Measurements from ENCODE around the gene RHOT1. TPM values are rescaled to one million over a fixed set of nuclear protein-coding genes. Genes with fewer than 3 reads are reported as not detected.
A peak's percentile ranks its signal among the peaks of the same experiment; 100 is the strongest.

RHOT1 gene

GRCh38 chr17:32271844-32272243 lies 129.5 kb downstream of the RHOT1 start:
- Histone ChIP-seq H3K79me1 (replicated peaks; ENCODE audit: low read length, poor library complexity, severe bottlenecking) (no peaks in the 10 kb centered on the region), H2BK12ac (ENCODE audit: low read length in 2 of 2) (no peak overlapping the region), H3K4me2 (ENCODE audit: low read length, poor library complexity, severe bottlenecking) (no peak overlapping the region), H4K8ac (ENCODE audit: low read length) (no peak overlapping the region), H3K27ac (ENCODE audit: low read length, poor library complexity, severe bottlenecking) (no peak overlapping the region), H3K36me3 (ENCODE audit: control insufficient read depth in 1 of 2, insufficient read depth in 2 of 2, low read depth in 1 of 2, low read length in 2 of 2) (no peaks in the 10 kb centered on the region), H3K4me1 (ENCODE audit: control insufficient read depth, insufficient read depth, low read depth, low read length) (peaks cover 17% of the 10 kb centered on the region), H3K4me3 (ENCODE audit: insufficient read depth in 1 of 2, low read depth in 1 of 2, low read length in 2 of 2) (no peak overlapping the region), H3K9me3 (ENCODE audit: control insufficient read depth, low read length) (no peaks in the 10 kb centered on the region), H2AFZ (ENCODE audit: low read depth, low read length) (no peak overlapping the region), H4K91ac (ENCODE audit: low read length) (no peak overlapping the region), H3K4ac (ENCODE audit: low read depth in 1 of 2, low read length in 2 of 2) (no peak overlapping the region), H2BK5ac (ENCODE audit: low read depth, low read length, poor library complexity, severe bottlenecking) (no peak overlapping the region), H3K27me3 (ENCODE audit: control insufficient read depth in 1 of 2, insufficient read depth in 1 of 2, low read length in 2 of 2) (peaks cover 51 to 55% of the 10 kb centered on the region in 2 experiments), H3K14ac (ENCODE audit: low read length in 2 of 2) (no peak overlapping the region), H2BK120ac (ENCODE audit: low read depth, low read length) (no peak overlapping the region), H3K18ac (ENCODE audit: low read depth in 1 of 2, low read length in 2 of 2) (no peak overlapping the region), H2AK5ac (ENCODE audit: low read length, severe bottlenecking) (no peak overlapping the region), H2BK15ac (ENCODE audit: low read depth, poor library complexity, severe bottlenecking) (no peak overlapping the region), H3K9ac (ENCODE audit: low read length) (no peak overlapping the region), H3K23ac (ENCODE audit: low read length in 2 of 2) (no peak overlapping the region)
- DNase-seq = no peak
- 90% methylated on average over 8 of the region's 8 CpGs for WGBS

GRCh38 chr17:32274101-32274500 lies 131.8 kb downstream of the RHOT1 start:
- no peaks in the 10 kb centered on the region for H3K79me1 ChIP-seq (replicated peaks; ENCODE audit: low read length, poor library complexity, severe bottlenecking)
- H3K4me2 ChIP-seq (ENCODE audit: low read length, poor library complexity, severe bottlenecking) = no peak overlapping the region
- H2BK120ac ChIP-seq (ENCODE audit: low read depth, low read length) = no peak overlapping the region
- H3K27me3 ChIP-seq (ENCODE audit: control insufficient read depth in 1 of 2, insufficient read depth in 1 of 2, low read length in 2 of 2) = peaks cover 35 to 40% of the 10 kb centered on the region in 2 experiments
- no peak overlapping the region for H3K18ac ChIP-seq (ENCODE audit: low read depth in 1 of 2, low read length in 2 of 2)
- H3K23ac ChIP-seq (ENCODE audit: low read length in 2 of 2) = no peak overlapping the region
- H3K4me3 ChIP-seq (ENCODE audit: insufficient read depth in 1 of 2, low read depth in 1 of 2, low read length in 2 of 2) = no peak overlapping the region
- H2BK5ac ChIP-seq (ENCODE audit: low read depth, low read length, poor library complexity, severe bottlenecking) = no peak overlapping the region
- H4K8ac ChIP-seq (ENCODE audit: low read length) = no peak overlapping the region
- H2AFZ ChIP-seq (ENCODE audit: low read depth, low read length) = no peak overlapping the region
- no peak overlapping the region for H2BK12ac ChIP-seq (ENCODE audit: low read length in 2 of 2)
- H3K27ac ChIP-seq (ENCODE audit: low read length, poor library complexity, severe bottlenecking) = no peak overlapping the region
- DNase-seq = no peak
- H2AK5ac ChIP-seq (ENCODE audit: low read length, severe bottlenecking) = no peak overlapping the region
- H3K36me3 ChIP-seq (ENCODE audit: control insufficient read depth in 1 of 2, insufficient read depth in 2 of 2, low read depth in 1 of 2, low read length in 2 of 2) = no peaks in the 10 kb centered on the region
- H3K9ac ChIP-seq (ENCODE audit: low read length) = no peak overlapping the region
- no peak overlapping the region for H2BK15ac ChIP-seq (ENCODE audit: low read depth, poor library complexity, severe bottlenecking)
- no peak overlapping the region for H3K14ac ChIP-seq (ENCODE audit: low read length in 2 of 2)
- peaks cover 13% of the 10 kb centered on the region for H3K4me1 ChIP-seq (ENCODE audit: control insufficient read depth, insufficient read depth, low read depth, low read length)
- H4K91ac ChIP-seq (ENCODE audit: low read length) = no peak overlapping the region
- H3K4ac ChIP-seq (ENCODE audit: low read depth in 1 of 2, low read length in 2 of 2) = no peak overlapping the region
- no peaks in the 10 kb centered on the region for H3K9me3 ChIP-seq (ENCODE audit: control insufficient read depth, low read length)
- WGBS = 92% methylated on average over 4 of the region's 5 CpGs

GRCh38 chr17:32274643-32275042 lies 132.3 kb downstream of the RHOT1 start:
- 88% methylated on average over 5 of the region's 6 CpGs for whole genome bisulfite sequencing
- peak overlapping the region in 1 of 2 experiments; percentile 60 for H3K23ac ChIP-seq (ENCODE audit: low read length in 2 of 2)
- peaks cover 13% of the 10 kb centered on the region for H3K4me1 ChIP-seq (ENCODE audit: control insufficient read depth, insufficient read depth, low read depth, low read length)
- H2BK5ac ChIP-seq (ENCODE audit: low read depth, low read length, poor library complexity, severe bottlenecking) = no peak overlapping the region
- H3K18ac ChIP-seq (ENCODE audit: low read depth in 1 of 2, low read length in 2 of 2) = peak overlapping the region in 1 of 2 experiments; percentile 30
- H2AFZ ChIP-seq (ENCODE audit: low read depth, low read length) = no peak overlapping the region
- no peak overlapping the region for H2BK120ac ChIP-seq (ENCODE audit: low read depth, low read length)
- no peak overlapping the region for H2BK12ac ChIP-seq (ENCODE audit: low read length in 2 of 2)
- peak overlapping the region in 1 of 2 experiments; percentile 48 for H3K14ac ChIP-seq (ENCODE audit: low read length in 2 of 2)
- no peak overlapping the region for H3K27ac ChIP-seq (ENCODE audit: low read length, poor library complexity, severe bottlenecking)
- H3K79me1 ChIP-seq (replicated peaks; ENCODE audit: low read length, poor library complexity, severe bottlenecking) = no peaks in the 10 kb centered on the region
- DNase-seq = no peak
- H2BK15ac ChIP-seq (ENCODE audit: low read depth, poor library complexity, severe bottlenecking) = no peak overlapping the region
- H4K91ac ChIP-seq (ENCODE audit: low read length) = peak overlapping the region; percentile 31
- H3K4me3 ChIP-seq (ENCODE audit: insufficient read depth in 1 of 2, low read depth in 1 of 2, low read length in 2 of 2) = no peak overlapping the region
- H4K8ac ChIP-seq (ENCODE audit: low read length) = no peak overlapping the region
- no peaks in the 10 kb centered on the region for H3K36me3 ChIP-seq (ENCODE audit: control insufficient read depth in 1 of 2, insufficient read depth in 2 of 2, low read depth in 1 of 2, low read length in 2 of 2)
- no peak overlapping the region for H2AK5ac ChIP-seq (ENCODE audit: low read length, severe bottlenecking)
- H3K27me3 ChIP-seq (ENCODE audit: control insufficient read depth in 1 of 2, insufficient read depth in 1 of 2, low read length in 2 of 2) = peaks cover 35 to 40% of the 10 kb centered on the region in 2 experiments
- no peak overlapping the region for H3K4me2 ChIP-seq (ENCODE audit: low read length, poor library complexity, severe bottlenecking)
- H3K9me3 ChIP-seq (ENCODE audit: control insufficient read depth, low read length) = no peaks in the 10 kb centered on the region
- H3K9ac ChIP-seq (ENCODE audit: low read length) = no peak overlapping the region
- peak overlapping the region in 1 of 2 experiments; percentile 9 for H3K4ac ChIP-seq (ENCODE audit: low read depth in 1 of 2, low read length in 2 of 2)

Small RNA genes within 50 kb of the gene (small RNA-seq; reads per million reads assigned to genes)
- not detected for gene UBL5P2 (ENCODE audit: low read depth)

Measured in mesenchymal stem cell (in vitro differentiated cells and primary cell).